ENCODE data around the gene RAB1B. TPM values are rescaled to one million over a fixed set of nuclear protein-coding genes. Genes with fewer than 3 reads are reported as not detected.
A peak's percentile ranks its signal among the peaks of the same experiment; 100 is the strongest.
"Not testable (repeated sequence)": the region's sequence is repeated elsewhere in the genome, so short reads cannot be mapped to it uniquely, and the experiment has no call there.

RAB1B gene
- total RNA-seq, 1 donor from 2014 or later: 180 TPM

DNA sequence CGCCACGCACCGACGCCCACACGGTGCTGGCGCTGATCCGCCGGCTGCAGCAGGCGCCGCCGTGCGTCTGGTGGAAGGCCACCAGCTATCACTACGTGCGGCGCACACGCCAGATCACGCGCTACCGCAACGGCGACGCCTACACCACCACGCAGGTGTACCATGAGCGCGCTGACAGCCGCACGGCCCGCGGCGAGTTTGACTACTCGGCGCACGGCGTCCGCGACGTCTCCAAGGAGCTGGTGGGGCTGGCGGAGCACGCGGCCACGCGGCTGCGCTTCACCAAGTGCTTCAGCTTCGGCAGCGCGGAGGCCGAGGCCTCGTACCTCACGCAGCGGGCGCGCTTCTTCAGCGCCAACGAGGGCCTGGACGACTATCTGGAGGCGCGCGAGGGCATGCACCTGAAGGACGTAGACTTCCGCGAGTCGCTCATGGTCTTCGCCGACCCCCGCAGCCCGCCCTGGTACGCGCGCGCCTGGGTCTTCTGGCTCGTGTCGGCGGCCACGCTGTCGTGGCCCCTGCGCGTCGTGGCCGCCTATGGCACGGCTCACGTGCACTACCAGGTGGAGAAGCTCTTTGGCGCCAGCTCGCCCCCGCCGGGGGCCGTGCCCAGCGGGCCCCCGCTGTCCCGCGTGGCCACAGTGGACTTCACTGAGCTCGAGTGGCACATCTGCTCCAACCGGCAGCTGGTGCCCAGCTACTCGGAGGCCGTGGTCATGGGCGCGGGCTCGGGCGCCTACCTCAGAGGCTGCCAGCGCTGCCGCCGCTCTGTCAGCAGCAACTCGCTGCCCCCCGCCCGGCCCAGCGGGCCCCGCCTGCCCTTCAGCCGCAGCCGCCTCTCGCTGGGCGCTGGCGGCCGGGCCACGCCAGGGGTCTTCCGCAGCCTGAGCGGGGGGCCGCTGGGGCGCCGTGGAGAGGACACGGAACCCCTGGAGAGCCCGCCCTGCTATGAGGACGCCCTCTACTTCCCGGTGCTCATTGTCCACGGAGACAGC lies 26.5 kb downstream of the RAB1B start:
- DNase-seq (ENCODE audit: extremely low read depth, low read depth, low spot score): no peak

DNA sequence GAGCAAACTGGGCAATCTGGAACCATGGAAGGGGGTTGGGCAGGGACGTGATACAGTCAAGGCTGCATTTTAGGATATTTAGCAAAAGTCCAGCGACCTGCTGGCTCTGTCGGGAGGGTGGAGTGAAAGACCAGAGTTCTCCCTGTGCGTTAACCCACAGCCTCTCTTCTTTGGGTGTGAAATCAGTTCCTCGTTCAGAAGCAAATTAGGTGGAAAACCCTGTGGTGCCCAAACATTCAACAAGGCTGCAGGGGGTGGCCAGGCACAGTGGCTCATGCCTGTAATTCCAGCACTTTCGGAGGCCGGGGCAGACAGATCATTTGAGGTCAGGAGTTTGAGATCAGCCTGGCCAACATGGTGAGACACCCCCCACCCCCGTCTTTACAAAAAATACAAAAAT lies 29.2 kb downstream of the RAB1B start:
- no peak for DNase-seq (ENCODE audit: extremely low read depth, low read depth, low spot score)

- no peak for DNase-seq (ENCODE audit: extremely low read depth, low read depth, low spot score)
These were observed 30.7 kb downstream of the RAB1B start for GRCh38 chr11:66299186-66299585.

- DNase-seq (ENCODE audit: extremely low read depth, low read depth, low spot score): no peak
These were observed 34.2 kb downstream of the RAB1B start for GRCh38 chr11:66302656-66303055.

DNA sequence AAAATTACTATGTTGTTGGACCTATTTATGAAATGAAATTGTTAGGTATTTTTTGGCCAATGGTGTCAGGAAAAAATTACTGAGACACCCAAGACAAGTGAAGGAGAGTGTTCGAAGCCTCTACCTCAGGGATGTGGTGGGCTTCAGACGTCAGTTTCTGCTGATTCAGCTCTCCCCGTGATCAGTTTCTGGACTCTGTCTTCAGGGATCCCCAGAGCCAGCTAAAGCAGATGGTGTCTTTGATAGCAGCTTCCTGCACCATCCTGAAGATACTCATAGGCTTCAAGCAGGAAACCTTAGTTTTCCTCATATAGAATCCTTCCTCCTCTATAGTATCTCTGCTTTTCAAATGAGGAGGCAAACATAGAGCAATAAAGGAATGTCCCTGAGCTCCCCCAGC lies 41.0 kb downstream of the RAB1B start:
- DNase-seq (ENCODE audit: extremely low read depth, low read depth, low spot score): no peak

DNA sequence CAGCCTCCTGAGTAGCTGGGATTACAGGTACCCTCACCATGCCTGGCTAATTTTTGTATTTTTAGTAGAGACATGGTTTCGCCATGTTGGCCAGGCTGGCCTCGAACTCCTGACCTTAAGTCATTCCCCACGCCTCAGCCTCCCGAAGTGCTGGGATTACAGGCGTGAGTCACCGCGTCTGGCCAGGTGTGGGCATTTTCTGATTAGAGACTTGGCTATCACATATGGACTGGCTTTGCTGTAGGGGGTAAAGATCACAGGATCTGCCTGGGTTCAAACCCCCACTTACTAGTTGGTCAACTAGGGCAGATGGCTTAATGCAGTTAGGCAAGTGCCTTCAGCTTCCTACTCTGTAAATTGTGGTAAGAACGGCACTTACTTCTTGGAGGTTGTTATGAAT lies 41.9 kb downstream of the RAB1B start:
- no peak for DNase-seq (ENCODE audit: extremely low read depth, low read depth, low spot score)

- not testable (repeated sequence) for DNase-seq (ENCODE audit: extremely low read depth, low read depth, low spot score)
These were observed 42.5 kb downstream of the RAB1B start for GRCh38 chr11:66310803-66311440.

- no peak for DNase-seq (ENCODE audit: extremely low read depth, low read depth, low spot score)
These were observed 43.1 kb downstream of the RAB1B start for GRCh38 chr11:66311470-66311964.

GRCh38 chr11:66311965-66312548 lies 43.6 kb downstream of the RAB1B start:
- DNase-seq (ENCODE audit: extremely low read depth, low read depth, low spot score): peak; percentile 41

GRCh38 chr11:66312549-66313320 lies 44.3 kb downstream of the RAB1B start:
- DNase-seq (ENCODE audit: extremely low read depth, low read depth, low spot score): peak; percentile 74

GRCh38 chr11:66313321-66314185 lies 45.1 kb downstream of the RAB1B start:
- no peak for DNase-seq (ENCODE audit: extremely low read depth, low read depth, low spot score)

GRCh38 chr11:66314186-66314501 lies 45.7 kb downstream of the RAB1B start:
- DNase-seq (ENCODE audit: extremely low read depth, low read depth, low spot score): no peak

- DNase-seq (ENCODE audit: extremely low read depth, low read depth, low spot score): no peak
These were observed 46.4 kb downstream of the RAB1B start for GRCh38 chr11:66314561-66315497.

DNA sequence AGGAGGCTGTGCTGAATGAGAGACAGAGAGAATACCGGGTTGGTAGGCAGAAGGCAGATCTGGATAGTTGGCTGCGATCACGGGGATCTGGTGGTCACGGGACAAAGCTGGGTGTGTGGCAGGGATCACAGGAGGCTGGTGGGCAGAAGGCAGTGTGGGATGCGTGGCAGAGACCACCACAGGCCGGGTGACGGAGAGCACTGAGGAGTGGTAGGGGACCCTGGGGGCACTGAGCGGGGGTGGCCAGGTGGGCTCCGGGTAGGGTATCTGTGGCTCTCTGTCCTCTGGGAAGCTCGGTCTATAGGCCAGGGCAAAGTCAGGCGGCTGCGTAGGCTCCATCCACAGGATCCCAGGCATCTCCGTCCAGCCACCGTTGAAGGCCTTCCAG lies 47.1 kb downstream of the RAB1B start:
- DNase-seq (ENCODE audit: extremely low read depth, low read depth, low spot score): no peak

DNA sequence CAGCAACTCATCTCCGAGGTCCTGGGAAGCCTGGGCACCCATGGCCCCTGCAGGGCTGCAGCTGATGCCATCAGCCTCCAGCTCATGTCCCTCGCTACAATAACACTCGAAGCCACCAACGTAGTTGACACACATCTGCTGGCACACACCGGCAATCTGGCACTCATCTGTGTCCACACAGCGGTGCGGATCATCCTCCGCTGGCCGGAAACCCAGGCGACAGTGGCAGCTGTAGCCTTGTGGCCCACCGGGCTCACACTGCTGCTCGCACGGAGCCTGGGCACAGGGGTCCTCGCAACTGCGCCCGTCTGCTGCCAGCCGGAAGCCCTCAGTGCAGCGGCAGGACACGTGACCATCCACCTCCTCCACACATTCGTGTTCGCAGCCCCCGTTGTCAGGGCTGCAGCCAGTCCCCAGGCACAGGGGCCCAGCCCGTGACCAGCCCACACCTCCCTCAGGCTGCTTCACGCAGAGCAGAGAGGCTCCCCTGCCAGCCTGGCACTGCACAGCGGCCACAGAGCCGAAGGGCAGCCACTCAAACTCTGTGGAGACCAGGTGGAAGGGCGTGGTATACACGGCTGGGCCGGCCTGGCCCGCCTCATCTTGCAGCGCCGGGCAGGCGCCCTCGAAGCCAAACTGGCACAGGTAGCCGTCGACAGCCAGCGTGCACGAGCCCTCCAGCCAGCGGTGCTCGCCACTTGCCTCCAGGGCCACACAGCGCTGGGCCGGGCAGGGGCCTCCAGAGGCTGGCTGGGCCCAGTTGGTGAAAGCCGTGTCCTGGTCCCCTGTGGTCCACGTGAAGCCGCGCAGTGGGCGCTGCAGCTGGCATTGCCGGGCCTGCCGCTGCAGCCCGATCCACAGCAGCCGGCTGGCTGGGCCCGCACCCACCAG lies 47.7 kb downstream of the RAB1B start:
- no peak for DNase-seq (ENCODE audit: extremely low read depth, low read depth, low spot score)

DNA sequence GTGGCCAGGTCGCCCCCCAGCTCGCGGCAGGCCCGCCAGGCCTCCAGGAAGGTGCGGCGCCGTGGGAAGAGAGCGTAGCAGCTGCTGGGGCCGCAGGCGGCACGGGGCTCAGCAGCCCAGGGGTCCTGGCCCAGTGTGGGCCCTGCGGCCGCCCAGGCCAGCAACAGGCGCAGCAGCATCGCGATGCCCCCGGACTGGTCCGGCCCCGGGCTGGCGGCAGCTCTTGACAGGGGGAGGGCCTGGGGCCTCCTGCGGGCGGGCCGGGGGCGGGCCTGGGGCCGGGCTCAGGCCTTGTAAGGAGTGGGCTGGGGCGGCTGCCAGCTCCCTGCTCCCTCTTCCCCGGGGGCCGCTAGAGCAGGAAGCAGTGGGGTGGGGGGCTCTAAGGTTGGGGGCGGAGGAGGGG lies 48.4 kb downstream of the RAB1B start, which contains the start of gene CD248:
CD248 (minus strand) TSS at position 196 of the 403 bp plus-strand sequence; CDS start at position 179, 17 bp downstream.
- no peak for DNase-seq (ENCODE audit: extremely low read depth, low read depth, low spot score)

DNA sequence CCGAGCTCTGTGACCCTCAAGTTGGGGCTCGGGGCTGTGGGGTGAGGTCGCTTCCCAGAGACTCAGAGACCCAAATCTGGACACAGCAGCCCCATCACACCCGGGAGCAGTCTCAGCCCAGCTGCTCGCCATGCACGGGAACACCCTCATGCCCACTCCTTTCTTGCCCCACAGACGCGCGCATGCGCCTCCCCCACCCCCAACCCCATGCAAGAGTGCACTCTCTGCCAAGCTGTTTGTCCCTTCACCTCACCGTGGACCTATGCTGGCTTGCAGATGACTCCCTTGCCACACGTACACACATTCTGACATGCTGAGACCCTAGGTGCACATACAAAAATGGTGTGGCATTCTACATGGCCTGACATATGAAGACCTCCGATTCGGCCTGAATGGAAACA lies 48.9 kb downstream of the RAB1B start:
- DNase-seq (ENCODE audit: extremely low read depth, low read depth, low spot score): no peak
